HTERT RPE-1 (cell line): ENCODE measurements around the gene CCDC159.

ENCODE experiments used
- in situ Hi-C: fragments of 300-500 bp; cut with MboI; formaldehyde crosslinking; loops from 4 replicates; pipeline ENCODE4 v1.14.3; 2020; ENCODE audit warnings: low sequenced_read_pairs

The CCDC159 gene

GRCh38 chr19:11387162-11388034 lies 41.1 kb downstream of the CCDC159 start:
- in situ Hi-C loops = no loop called here

DNA sequence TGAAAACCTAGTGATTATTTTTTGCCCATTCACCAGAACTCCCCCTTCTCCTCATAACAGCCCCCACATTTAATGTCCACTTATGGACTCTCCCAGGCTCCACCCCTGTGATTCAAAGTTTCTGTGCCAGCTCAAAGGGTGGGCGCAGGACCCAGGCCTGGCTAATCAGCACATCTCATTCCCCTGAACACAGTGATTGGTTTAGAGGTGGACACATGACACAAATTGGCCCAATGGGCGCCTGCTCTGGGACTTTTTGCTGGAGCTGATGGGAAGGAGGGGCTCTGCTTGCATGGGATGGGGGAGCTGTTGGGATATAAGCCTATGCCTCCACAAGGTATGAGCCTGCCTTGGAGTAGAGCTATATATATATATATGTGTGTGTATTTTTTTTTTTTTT lies 44.0 kb downstream of the CCDC159 start:
- in situ Hi-C loops = no loop called here

- in situ Hi-C loops = no loop called here
Observed at GRCh38 chr19:11390933-11391680, 44.8 kb downstream of the CCDC159 start.

DNA sequence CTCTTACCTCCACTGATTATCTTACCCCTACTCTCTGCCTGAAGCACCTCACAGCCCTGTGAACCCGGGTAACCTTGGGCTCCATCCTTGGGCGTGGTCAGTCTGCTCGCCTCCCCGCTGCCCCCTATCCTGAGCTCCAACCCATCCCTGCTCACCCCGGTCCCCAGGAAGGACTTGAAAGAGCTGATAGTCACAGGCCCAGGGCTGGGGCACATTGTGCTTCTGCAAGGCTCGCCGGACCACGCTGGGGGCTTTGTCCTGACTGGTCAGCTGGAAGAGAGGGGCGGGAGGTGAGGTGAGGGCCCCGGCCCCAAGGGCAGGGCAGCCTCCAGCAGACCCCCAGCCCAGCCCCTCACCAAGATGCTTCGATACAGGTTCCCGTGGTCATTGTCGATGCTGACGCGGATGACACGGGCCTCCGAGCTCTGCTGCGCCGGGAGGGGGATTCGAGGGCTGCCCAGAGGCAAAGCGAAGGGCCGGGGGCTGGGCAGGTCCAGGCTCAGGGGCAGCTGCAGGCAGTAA lies 50.8 kb downstream of the CCDC159 start:
- in situ Hi-C loops = no loop called here

DNA sequence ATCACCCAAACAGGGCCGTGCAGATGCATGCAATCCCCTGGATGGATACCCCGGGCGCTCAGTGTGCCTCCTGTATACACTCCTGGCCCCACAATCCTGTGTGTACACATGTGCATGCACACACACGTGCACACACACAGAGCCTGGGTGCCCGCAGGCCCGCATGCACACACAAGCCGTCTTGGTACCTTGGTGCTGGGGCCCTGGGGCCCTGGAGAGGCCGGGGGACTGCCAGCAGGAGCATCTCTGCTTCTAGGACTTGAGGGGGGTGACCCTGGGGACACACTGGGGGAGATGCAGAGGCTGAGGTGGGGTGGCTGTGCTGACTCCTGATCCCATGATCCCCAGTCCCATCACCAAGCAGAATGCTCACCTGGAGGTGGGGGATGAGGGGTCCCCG lies 53.3 kb downstream of the CCDC159 start:
- in situ Hi-C loops = no loop called here

- in situ Hi-C loops = no loop called here
Observed at GRCh38 chr19:11400798-11401197, 54.5 kb downstream of the CCDC159 start.

DNA sequence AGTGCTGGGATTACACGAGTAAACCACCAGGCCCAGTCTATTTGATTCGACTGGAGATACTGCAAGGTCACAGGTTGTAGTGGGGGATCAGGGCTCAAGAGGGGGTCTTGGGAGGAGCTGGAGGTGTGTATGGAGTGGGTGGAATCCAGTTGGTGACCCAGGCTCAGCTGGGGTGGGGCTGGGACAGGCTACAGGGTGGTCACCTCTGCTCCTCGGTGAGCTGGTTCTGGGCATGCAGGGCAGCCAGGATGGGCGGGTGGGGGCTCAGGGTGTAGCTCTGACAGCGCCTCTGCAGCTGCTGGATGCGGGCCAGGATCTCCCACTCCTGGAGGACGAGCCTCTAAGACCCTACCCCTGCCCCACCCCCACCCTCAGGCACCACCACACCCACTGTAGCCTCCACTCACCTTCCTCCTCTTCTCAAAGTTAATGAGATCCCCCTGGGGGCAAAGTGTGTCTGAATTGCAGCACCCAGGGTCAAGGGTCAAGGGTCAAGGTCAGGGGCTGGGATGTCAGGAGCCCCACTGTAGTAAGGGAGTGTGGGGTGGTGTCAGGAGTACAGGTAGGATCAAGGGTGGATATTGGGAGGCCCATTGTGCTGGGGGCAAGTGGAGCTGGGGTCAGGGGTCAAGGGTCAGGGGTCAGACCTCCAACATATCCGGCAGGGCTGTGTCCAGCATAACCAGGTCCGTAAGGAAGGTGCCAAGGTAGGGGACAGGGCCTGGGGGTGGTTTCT lies 55.7 kb downstream of the CCDC159 start:
- in situ Hi-C loops = no loop called here
